Dedifferentiated amniotic fluid mesenchymal stem cell (primary cell): Measurements from ENCODE around the gene EIF3I.

ENCODE experiments used
- DNase-seq: peaks from one replicate; pipeline ENCODE4 v3.0.0-alpha.2; 2016; ENCODE audit errors: extremely low spot score

Gene EIF3I

GRCh38 chr1:32198237-32199042 is 23.8 kb upstream of the EIF3I start:
- DNase-seq, result no peak

GRCh38 chr1:32199043-32199716 is 23.0 kb upstream of the EIF3I start:
- DNase-seq, result no peak

- no peak for DNase-seq
These were observed 22.5 kb upstream of the EIF3I start for GRCh38 chr1:32199717-32200072.

DNA sequence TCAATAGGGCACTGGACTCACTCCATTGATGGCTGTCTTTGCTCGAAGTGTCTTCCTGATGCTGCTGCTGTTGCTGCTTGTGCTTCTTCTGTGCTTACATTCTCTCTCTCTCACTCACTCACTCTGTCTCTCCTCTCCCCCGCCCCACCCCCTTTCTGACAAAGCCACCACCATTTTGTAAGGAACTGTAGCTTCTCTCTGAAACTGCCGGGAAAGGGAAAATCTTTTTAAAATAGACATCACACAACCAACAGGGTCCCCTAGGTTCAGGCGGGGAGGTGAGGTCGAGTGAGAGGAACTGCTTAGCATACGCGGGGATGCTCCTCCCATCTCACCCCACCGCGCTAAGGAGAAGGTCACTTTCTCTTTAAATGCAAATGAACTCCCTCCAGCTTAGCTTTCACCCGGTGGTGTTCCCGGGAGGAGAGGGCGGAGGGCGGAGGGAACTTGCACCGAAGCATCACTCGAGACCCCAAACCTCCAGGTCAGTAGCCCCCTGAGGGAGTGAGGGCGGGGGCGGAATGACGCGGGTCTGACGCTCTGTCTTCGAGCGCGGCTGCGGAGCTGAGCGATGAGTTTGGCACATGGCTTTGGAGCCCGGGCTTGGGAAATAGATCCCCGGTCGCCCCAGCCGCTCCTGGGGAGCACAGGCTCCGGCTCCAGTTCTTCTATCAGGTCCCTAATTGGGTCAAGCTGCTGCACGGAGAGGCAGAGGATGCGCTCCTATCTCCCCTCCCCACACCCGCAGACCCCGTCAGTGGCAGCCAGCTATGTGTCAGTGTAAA is 21.8 kb upstream of the EIF3I start, which contains the start of gene CCDC28B:
TSS of gene CCDC28B (plus strand) at position 370 of the 785 bp plus-strand sequence. CDS start 1,341 bp downstream, outside the sequence.
- peak; percentile 58 for DNase-seq

GRCh38 chr1:32201011-32201855 is 21.0 kb upstream of the EIF3I start:
- DNase-seq, result peak; percentile 46

DNA sequence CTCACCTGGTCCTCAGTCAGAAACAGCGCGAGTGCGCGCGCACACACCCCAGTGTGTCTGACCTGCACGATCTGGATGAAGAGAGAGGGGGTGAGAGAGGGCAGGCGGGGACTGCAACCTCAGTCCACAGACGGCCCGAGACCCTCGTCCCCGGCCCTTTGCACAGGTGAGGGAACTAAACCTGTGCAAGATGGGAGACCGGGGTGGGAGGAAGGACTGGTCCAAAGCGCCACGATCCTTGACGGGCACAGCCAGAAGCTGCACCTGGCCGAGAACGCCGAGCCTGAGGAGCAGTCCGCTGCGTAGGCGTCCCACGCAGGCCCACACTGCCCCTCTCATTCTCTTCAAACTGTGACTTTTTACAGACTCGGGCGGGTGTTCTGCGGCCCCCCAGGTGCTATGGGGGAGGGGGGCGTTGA is 17.3 kb upstream of the EIF3I start:
- no peak for DNase-seq

GRCh38 chr1:32205401-32206370 is 16.5 kb upstream of the EIF3I start, which contains the start of gene IQCC:
IQCC (plus strand) TSS chr1:32205671; CDS start chr1:32205682, 11 bp downstream.
- DNase-seq, result peak; percentile 71

DNA sequence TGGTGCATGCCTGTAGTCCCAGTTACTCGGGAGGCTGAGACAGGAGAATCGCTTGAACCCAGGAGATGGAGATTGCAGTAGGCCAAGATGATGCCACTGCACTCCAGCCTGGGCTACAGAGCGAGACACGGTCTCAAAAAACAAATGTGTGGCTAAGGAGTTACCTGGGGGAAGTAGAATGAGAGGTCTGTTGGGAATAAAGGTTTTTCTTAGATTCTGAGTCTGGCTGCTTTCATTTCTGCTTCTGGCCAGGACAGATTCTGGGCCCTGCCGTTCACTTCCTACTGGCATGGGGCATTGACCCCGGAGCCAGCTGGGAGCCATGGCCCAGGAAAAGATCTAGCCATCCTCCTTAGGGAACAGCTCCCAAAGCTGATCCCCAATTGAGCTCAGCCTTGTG is 13.7 kb upstream of the EIF3I start:
- DNase-seq, result no peak

- no peak for DNase-seq
These were observed 13.3 kb upstream of the EIF3I start, which contains the start of gene DCDC2B for GRCh38 chr1:32208891-32209328. DCDC2B (plus strand) TSS chr1:32209089; CDS start chr1:32209094, 5 bp downstream.

DNA sequence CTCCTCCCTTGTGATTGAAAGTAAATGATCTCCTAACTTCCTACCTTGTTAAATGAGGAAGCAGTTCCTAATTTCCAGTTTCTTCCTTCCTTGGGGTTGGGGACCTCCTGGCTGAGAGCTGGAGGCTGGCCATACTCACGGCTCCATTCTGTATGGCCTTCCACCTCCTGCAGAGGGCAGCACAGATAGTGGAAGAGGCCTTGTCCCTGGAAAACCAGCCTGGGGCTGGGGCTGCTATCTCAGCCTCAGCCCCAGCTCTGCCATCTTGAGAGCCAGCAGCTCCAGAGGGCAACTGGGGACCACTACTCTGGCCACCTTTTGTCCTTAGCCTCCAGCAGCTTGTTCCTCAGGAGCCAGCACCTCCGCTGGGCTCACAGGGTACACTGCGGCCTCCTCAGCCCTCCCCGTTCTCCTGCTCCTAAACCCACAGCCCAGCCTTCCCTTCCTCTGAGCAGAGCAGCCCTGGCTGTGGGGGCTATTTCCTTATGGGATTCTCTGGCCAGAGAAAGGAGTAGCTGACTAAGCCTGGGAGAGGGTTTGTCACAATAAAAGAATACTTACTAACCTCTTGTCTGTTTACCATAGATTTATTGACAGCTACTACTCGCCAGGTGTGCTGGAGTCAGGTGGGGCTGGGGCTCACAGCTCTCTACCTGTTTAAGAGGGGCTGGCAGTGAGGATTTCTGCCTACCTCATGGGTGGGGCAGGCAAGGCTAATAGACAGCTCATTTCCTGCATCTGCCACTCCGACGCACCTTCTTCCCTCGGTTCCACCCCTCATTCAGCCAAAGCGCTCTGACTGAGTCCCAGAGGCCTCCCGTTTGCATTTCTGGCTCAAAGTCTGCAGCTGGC is 6.4 kb upstream of the EIF3I start:
- DNase-seq, result peak; percentile 70

DNA sequence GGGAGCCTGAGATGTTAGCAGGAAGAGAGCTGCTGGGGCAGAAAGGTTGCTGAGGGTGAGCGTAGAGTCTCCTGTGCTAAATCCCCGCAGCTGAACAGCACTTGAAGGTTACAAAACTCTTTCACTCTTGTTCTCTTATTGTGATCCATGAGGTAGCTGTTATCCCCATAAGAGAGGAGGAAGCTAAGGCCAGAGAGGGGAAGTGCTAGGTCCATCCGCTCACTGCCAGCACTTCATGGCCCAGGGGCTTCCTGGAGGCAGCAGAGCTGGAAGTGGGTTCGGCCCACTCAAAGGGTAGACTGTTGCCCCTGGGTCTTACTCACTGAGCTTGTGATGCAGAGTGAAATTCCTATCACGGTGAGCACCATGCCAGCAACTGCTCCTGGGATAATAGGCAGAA is 5.6 kb upstream of the EIF3I start:
- DNase-seq, result no peak

DNA sequence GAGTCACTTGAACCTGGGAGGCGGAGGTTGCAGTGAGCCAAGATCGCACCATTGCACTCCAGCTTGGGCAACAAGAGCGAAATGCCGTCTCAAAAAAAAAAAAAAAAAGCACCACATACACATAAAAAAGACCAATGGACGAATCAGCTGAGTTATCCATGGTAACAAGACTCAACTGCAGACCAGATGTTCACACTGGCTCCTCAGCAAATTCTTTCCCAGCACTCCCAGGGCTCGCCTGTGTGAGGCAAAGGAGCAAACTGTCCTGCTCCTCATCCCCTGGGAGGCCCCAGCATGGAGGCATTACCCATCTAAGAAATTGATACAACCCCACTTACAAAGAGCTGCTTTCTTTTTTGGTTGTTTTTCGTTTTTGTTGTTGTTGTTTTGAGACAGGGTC is 3.2 kb upstream of the EIF3I start:
- no peak for DNase-seq

- no peak for DNase-seq
These were observed 1.2 kb upstream of the EIF3I start for GRCh38 chr1:32220746-32221580.

DNA sequence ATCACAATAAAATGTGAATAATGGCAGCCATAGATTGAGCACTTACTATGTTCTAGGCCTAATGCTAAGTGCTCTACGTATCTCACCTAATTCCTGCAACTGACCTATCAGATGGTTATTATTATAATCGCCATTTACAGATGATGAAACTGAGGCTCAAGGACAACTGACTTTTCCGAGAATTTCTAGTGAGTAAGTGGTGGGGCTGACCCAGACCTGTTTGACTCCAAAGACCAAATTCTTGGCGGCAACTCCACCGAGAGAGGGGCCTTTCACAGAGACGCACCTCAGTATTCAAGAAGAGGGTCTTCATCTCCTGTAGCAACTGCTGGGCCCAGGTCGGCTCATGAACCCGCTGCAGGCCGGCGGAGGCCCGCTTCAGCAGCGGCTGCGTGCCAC is 627 bp upstream of the EIF3I start:
- no peak for DNase-seq

- no peak for DNase-seq
These were observed 1.5 kb downstream of the EIF3I start for GRCh38 chr1:32223683-32224082.

DNA sequence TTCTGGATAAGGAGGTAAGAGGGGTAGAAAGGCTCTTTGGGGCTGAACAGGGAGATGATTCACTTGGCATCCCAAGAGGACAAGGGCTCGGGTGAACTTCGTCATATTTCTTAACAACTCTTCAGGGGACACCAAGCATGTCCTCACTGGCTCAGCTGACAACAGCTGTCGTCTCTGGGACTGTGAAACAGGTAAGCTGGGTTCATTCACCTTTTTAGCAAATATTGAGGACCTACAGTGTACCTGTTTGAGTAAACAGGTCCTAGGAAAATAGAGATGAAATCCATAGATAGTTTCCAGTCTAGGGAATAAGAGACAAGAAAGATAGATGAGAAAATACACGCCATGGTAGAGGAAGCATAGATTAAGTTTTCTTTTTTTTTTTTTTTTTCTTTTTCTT is 2.1 kb downstream of the EIF3I start:
- DNase-seq, result no peak

- no peak for DNase-seq
These were observed 6.6 kb downstream of the EIF3I start for GRCh38 chr1:32228771-32229170.

DNA sequence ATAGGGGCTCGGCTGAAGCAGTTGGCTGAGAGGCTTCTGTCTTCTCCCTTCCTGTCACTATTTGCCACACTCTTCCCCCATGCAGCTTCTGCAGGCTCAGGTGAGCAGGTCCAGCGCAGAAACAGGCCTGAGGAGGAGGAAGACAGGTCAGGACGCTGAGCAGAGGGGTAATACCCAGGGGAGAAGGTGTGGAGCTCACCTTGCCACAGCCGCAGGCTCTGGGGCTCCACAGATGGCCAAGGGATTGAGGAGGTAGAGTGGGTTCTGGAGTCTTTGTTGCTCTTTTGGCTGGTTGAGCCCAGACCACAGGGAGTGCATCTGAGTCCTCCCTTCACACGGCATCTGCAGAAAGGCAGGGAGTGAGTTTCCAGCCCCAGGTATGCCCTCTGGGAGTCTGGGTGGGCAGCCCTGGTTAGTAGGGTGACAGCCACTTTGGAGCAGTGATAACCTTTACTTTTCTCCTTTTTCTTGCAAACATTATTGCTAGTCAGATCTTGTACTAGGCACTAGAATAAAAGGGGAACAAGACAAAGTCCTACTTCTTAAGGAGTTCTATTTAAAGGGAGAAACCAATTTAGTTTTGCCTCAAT is 9.7 kb downstream of the EIF3I start:
- no peak for DNase-seq
